ENCODE results near the gene DIPK1A. TPM values are rescaled to one million over a fixed set of nuclear protein-coding genes. Genes with fewer than 3 reads are reported as not detected.

Gene DIPK1A
- total RNA-seq, 1 experiment from 2014 or later = 2.3 TPM

- Histone ChIP-seq H3K4me1 (peaks cover 8% of the 10 kb centered on the region; the same call in 1 of the 2 replicates), H3K9me3 (no peaks in the 10 kb centered on the region), H3K4me3 (ENCODE audit: low read depth, low read length) (no peak overlapping the region), H3K27me3 (replicated peaks; ENCODE audit: control insufficient read depth, insufficient read depth, low read length) (no peaks in the 10 kb centered on the region), H3K36me3 (ENCODE audit: control insufficient read depth, insufficient read depth, low read length) (no peaks in the 10 kb centered on the region)
- no peak for TF ChIP-seq CTCF (IDR thresholded peaks at IDR 0.05; ENCODE audit: insufficient read depth in 1 of 2, low read depth in 1 of 2, low read length in 1 of 2, severe bottlenecking in 1 of 2, unreplicated experiment in 1 of 2)
- Mint-ChIP-seq H3K4me3 (ENCODE audit: unreplicated experiment) (no peak overlapping the region), H3K27ac (ENCODE audit: unreplicated experiment) (no peak overlapping the region), H3K27me3 (ENCODE audit: insufficient read depth, unreplicated experiment) (no peaks in the 10 kb centered on the region), H3K9me3 (ENCODE audit: unreplicated experiment) (no peaks in the 10 kb centered on the region), H3K4me1 (ENCODE audit: low read depth, unreplicated experiment) (peaks cover 14% of the 10 kb centered on the region), H3K36me3 (ENCODE audit: insufficient read depth, unreplicated experiment) (no peaks in the 10 kb centered on the region)
- no peak for DNase-seq
- no TSS peak for BruUV-seq (replicated peaks)
- ChIA-PET POLR2A (no interaction called here), CTCF (interaction anchor here (0.7 to 1.4 kb wide), 2 partner anchors 42 to 99 kb away, joined by 3 read pairs; no protein-coding TSS in a partner anchor)
- intact Hi-C loops (cut with micrococcal nuclease; ENCODE audit: unreplicated experiment) = no loop called here
Measured at GRCh38 chr1:93001893-93002292, 40.6 kb upstream of the DIPK1A start.

GRCh38 chr1:93000751-93001175 lies 39.5 kb upstream of the DIPK1A start:
- TF ChIP-seq CTCF (IDR thresholded peaks at IDR 0.05; ENCODE audit: insufficient read depth in 1 of 2, low read depth in 1 of 2, low read length in 1 of 2, severe bottlenecking in 1 of 2, unreplicated experiment in 1 of 2) = no peak
- no peak overlapping the region for H3K4me3 ChIP-seq (ENCODE audit: low read depth, low read length)
- POLR2A ChIA-PET = no interaction called here
- CTCF ChIA-PET = interaction anchor here (1.2 to 1.4 kb wide), 3 partner anchors 39 to 169 kb away, joined by 3 to 4 read pairs (median 3); partner anchors contain the start of genes DIPK1A and RPL5
- H3K9me3 ChIP-seq = no peaks in the 10 kb centered on the region
- H3K27me3 ChIP-seq (replicated peaks; ENCODE audit: control insufficient read depth, insufficient read depth, low read length) = no peaks in the 10 kb centered on the region
- peak in 1 of 2 experiments; percentile 14 for DNase-seq
- peak overlapping the region; percentile 22 for H3K4me3 Mint-ChIP-seq (ENCODE audit: unreplicated experiment)
- no peaks in the 10 kb centered on the region for H3K36me3 ChIP-seq (ENCODE audit: control insufficient read depth, insufficient read depth, low read length)
- H3K36me3 Mint-ChIP-seq (ENCODE audit: insufficient read depth, unreplicated experiment) = no peaks in the 10 kb centered on the region
- H3K4me1 Mint-ChIP-seq (ENCODE audit: low read depth, unreplicated experiment) = peaks cover 14% of the 10 kb centered on the region
- peak overlapping the region; percentile 58 for H3K27ac Mint-ChIP-seq (ENCODE audit: unreplicated experiment)
- no TSS peak for BruUV-seq (replicated peaks)
- H3K4me1 ChIP-seq = peaks cover 8% of the 10 kb centered on the region; the same call in 1 of the 2 replicates
- H3K9me3 Mint-ChIP-seq (ENCODE audit: unreplicated experiment) = no peaks in the 10 kb centered on the region
- no peaks in the 10 kb centered on the region for H3K27me3 Mint-ChIP-seq (ENCODE audit: insufficient read depth, unreplicated experiment)
- intact Hi-C loops (cut with micrococcal nuclease; ENCODE audit: unreplicated experiment) = no loop called here

GRCh38 chr1:93000291-93000690 lies 39.0 kb upstream of the DIPK1A start:
- Mint-ChIP-seq H3K4me3 (ENCODE audit: unreplicated experiment) (peak overlapping the region; percentile 22), H3K9me3 (ENCODE audit: unreplicated experiment) (no peaks in the 10 kb centered on the region), H3K4me1 (ENCODE audit: low read depth, unreplicated experiment) (peaks cover 14% of the 10 kb centered on the region), H3K27ac (ENCODE audit: unreplicated experiment) (peak overlapping the region; percentile 58), H3K27me3 (ENCODE audit: insufficient read depth, unreplicated experiment) (no peaks in the 10 kb centered on the region), H3K36me3 (ENCODE audit: insufficient read depth, unreplicated experiment) (no peaks in the 10 kb centered on the region)
- CTCF ChIA-PET = interaction anchor here (1.2 to 1.4 kb wide), 3 partner anchors 39 to 169 kb away, joined by 3 to 4 read pairs (median 3); partner anchors contain the start of genes DIPK1A and RPL5
- no peak overlapping the region for H3K4me3 ChIP-seq (ENCODE audit: low read depth, low read length)
- POLR2A ChIA-PET = no interaction called here
- peak in 1 of 2 experiments; percentile 37 for DNase-seq
- no TSS peak for BruUV-seq (replicated peaks)
- intact Hi-C loops (cut with micrococcal nuclease; ENCODE audit: unreplicated experiment) = no loop called here
- H3K9me3 ChIP-seq = no peaks in the 10 kb centered on the region
- no peaks in the 10 kb centered on the region for H3K36me3 ChIP-seq (ENCODE audit: control insufficient read depth, insufficient read depth, low read length)
- no peak for TF ChIP-seq CTCF (IDR thresholded peaks at IDR 0.05; ENCODE audit: insufficient read depth in 1 of 2, low read depth in 1 of 2, low read length in 1 of 2, severe bottlenecking in 1 of 2, unreplicated experiment in 1 of 2)
- H3K4me1 ChIP-seq = peaks cover 11% of the 10 kb centered on the region; the same call in 1 of the 2 replicates
- H3K27me3 ChIP-seq (replicated peaks; ENCODE audit: control insufficient read depth, insufficient read depth, low read length) = no peaks in the 10 kb centered on the region
